Body of pancreas (tissue), 4 donors: Measurements from ENCODE around the gene COL9A1.

Source experiments
- POLR2A ChIP-seq, 3 donors: fragments of 450-650 bp; IDR thresholded peaks; one replicate each; pipeline ENCODE4 v1.6.1; 2016; ENCODE audit warnings: antibody characterized with exemption in 3 of 3, mild to moderate bottlenecking in 2 of 3
- TF ChIP-seq, protein P1 (sequence below), 7 experiments: fragments of 450-650 bp in 4 of 7; fragments of 200-600 bp in 3 of 7; sonication (generic) in 3 of 7; IDR thresholded peaks; one replicate each; pipeline ENCODE4 v1.5.1; 2016 to 2019; ENCODE audit warnings: antibody characterized with exemption in 7 of 7

GRCh38 chr6:70270287-70271005 lies 32.4 kb downstream of the COL9A1 start:
- TF ChIP-seq, protein P1, sequence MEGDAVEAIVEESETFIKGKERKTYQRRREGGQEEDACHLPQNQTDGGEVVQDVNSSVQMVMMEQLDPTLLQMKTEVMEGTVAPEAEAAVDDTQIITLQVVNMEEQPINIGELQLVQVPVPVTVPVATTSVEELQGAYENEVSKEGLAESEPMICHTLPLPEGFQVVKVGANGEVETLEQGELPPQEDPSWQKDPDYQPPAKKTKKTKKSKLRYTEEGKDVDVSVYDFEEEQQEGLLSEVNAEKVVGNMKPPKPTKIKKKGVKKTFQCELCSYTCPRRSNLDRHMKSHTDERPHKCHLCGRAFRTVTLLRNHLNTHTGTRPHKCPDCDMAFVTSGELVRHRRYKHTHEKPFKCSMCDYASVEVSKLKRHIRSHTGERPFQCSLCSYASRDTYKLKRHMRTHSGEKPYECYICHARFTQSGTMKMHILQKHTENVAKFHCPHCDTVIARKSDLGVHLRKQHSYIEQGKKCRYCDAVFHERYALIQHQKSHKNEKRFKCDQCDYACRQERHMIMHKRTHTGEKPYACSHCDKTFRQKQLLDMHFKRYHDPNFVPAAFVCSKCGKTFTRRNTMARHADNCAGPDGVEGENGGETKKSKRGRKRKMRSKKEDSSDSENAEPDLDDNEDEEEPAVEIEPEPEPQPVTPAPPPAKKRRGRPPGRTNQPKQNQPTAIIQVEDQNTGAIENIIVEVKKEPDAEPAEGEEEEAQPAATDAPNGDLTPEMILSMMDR (IDR thresholded peaks at IDR 0.05) = no peak
- TF ChIP-seq POLR2A (IDR thresholded peaks at IDR 0.05) = no peak
